KMS-11 (cell line): ENCODE results near the gene MT1A.

ENCODE experiments used
- H2AFZ ChIP-seq: fragments of 200-600 bp; sonication (generic); 2 replicates; pipeline ENCODE4 v1.6.1; 2016; ENCODE audit warnings: antibody characterized with exemption, mixed run types, low read depth
- H3K27ac ChIP-seq: fragments of 200-600 bp; sonication (generic); 2 replicates; pipeline ENCODE4 v1.6.1; 2016; ENCODE audit warnings: mild to moderate bottlenecking, mixed run types
- H3K27me3 ChIP-seq: fragments of 200-600 bp; sonication (generic); 2 replicates; pipeline ENCODE4 v1.6.1; 2017; ENCODE audit warnings: mild to moderate bottlenecking, low read depth, mixed run types, moderate library complexity; ENCODE audit not compliant: insufficient read depth
- H3K36me3 ChIP-seq: fragments of 200-600 bp; sonication (generic); 2 replicates; pipeline ENCODE4 v1.6.1; 2017; ENCODE audit warnings: mild to moderate bottlenecking, mixed run types; ENCODE audit not compliant: insufficient read depth
- H3K4me1 ChIP-seq: fragments of 200-600 bp; sonication (generic); 2 replicates; pipeline ENCODE4 v1.6.1; 2016; ENCODE audit warnings: mild to moderate bottlenecking, low read depth, mixed run types; ENCODE audit not compliant: poor library complexity, severe bottlenecking
- H3K4me2 ChIP-seq: fragments of 200-600 bp; sonication (generic); 2 replicates; pipeline ENCODE4 v1.7.0; 2016; ENCODE audit warnings: mild to moderate bottlenecking, mixed run types
- H3K4me3 ChIP-seq: fragments of 200-600 bp; sonication (generic); IDR thresholded peaks from 2 replicates; pipeline ENCODE4 v1.6.1; 2017; ENCODE audit warnings: low read depth, low read length, mixed read lengths; ENCODE audit not compliant: insufficient read depth
- H3K79me2 ChIP-seq: fragments of 200-600 bp; sonication (generic); 2 replicates; pipeline ENCODE4 v1.6.1; 2016; ENCODE audit warnings: low read depth, mixed run types; ENCODE audit not compliant: insufficient read depth
- H3K9ac ChIP-seq: fragments of 200-600 bp; sonication (generic); 2 replicates; pipeline ENCODE4 v1.6.1; 2016; ENCODE audit warnings: mild to moderate bottlenecking, mixed run types
- H4K20me1 ChIP-seq: fragments of 200-600 bp; sonication (generic); 2 replicates; pipeline ENCODE4 v1.6.1; 2016; ENCODE audit warnings: mild to moderate bottlenecking, mixed run types; ENCODE audit not compliant: insufficient read depth
- CTCF ChIP-seq: fragments of 200-600 bp; sonication (generic); conservative IDR thresholded peaks from 2 replicates; pipeline ENCODE4 v1.6.1; 2017; ENCODE audit warnings: low read depth, mild to moderate bottlenecking, antibody characterized with exemption, low read length, moderate library complexity, mixed read lengths

The MT1A gene

GRCh38 chr16:56640076-56640475 is 1.6 kb downstream of the MT1A start:
- H4K20me1 ChIP-seq: no peaks in the 10 kb centered on the region
- peaks cover 3% of the 10 kb centered on the region; the same call in 1 of the 2 replicates for H3K27me3 ChIP-seq

DNA sequence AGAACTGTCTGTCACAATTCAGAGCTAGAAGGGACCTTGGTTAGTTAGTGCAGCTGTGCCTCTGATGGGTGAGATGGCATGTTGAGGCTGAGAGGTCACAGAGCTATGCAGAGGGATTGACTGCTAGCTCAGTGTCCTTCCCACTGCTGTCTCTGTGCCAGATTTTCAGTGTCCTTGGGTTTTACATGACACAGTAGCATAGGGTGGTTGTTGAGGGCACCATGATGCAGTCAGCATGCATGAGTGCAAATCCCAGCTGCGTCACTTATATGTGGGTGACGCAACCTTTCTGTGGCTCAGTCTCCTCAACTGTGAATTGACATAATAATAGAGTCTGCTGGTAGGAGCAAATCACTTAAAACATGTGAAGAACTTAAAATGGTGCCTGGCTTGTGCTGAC is 2.7 kb downstream of the MT1A start:
- H3K9ac ChIP-seq: no peak overlapping the region
- no peaks in the 10 kb centered on the region for H3K27me3 ChIP-seq
- no peak for TF ChIP-seq CTCF

More at GRCh38 chr16:56640076-56640475, 1.6 kb downstream of the MT1A start:
- TF ChIP-seq CTCF: no peak
- Histone ChIP-seq H3K27ac (no peak overlapping the region), H3K9ac (no peak overlapping the region), H3K4me2 (no peak overlapping the region), H2AFZ (no peak overlapping the region), H3K79me2 (no peaks in the 10 kb centered on the region), H3K36me3 (no peaks in the 10 kb centered on the region), H3K4me3 (no peak overlapping the region), H3K4me1 (peaks cover 7% of the 10 kb centered on the region)

GRCh38 chr16:56643080-56643778 is 4.8 kb downstream of the MT1A start:
- Histone ChIP-seq H3K4me1 (peaks cover 7% of the 10 kb centered on the region), H3K4me2 (peak overlapping the region; percentile 57), H3K27ac (no peak overlapping the region), H3K79me2 (no peaks in the 10 kb centered on the region), H3K9ac (no peak overlapping the region; the same call in 1 of the 2 replicates), H3K36me3 (no peaks in the 10 kb centered on the region), H4K20me1 (no peaks in the 10 kb centered on the region), H3K27me3 (no peaks in the 10 kb centered on the region), H2AFZ (peak overlapping the region; percentile 68), H3K4me3 (no peak overlapping the region)
- TF ChIP-seq CTCF: no peak

More for the DNA sequence above, 2.7 kb downstream of the MT1A start:
- H3K36me3 ChIP-seq: no peaks in the 10 kb centered on the region
- H2AFZ ChIP-seq: no peak overlapping the region
- no peaks in the 10 kb centered on the region for H3K79me2 ChIP-seq
- no peak overlapping the region for H3K27ac ChIP-seq
- no peak overlapping the region for H3K4me2 ChIP-seq
- peaks cover 7% of the 10 kb centered on the region for H3K4me1 ChIP-seq
- H4K20me1 ChIP-seq: no peaks in the 10 kb centered on the region
- H3K4me3 ChIP-seq: no peak overlapping the region

GRCh38 chr16:56643833-56644232 is 5.4 kb downstream of the MT1A start:
- no peaks in the 10 kb centered on the region for H4K20me1 ChIP-seq
- no peak overlapping the region for H3K4me3 ChIP-seq
- peak overlapping the region; percentile 57; the same call in 1 of the 2 replicates for H3K4me2 ChIP-seq
- no peak overlapping the region for H3K27ac ChIP-seq
- H3K9ac ChIP-seq: no peak overlapping the region
- H2AFZ ChIP-seq: peak overlapping the region; percentile 68
- 0 out of 2 replicates have a peak, but pooled peaks have one; percentile 8 for TF ChIP-seq CTCF
- peaks cover 7% of the 10 kb centered on the region for H3K4me1 ChIP-seq
- H3K27me3 ChIP-seq: no peaks in the 10 kb centered on the region
- H3K36me3 ChIP-seq: no peaks in the 10 kb centered on the region
- H3K79me2 ChIP-seq: no peaks in the 10 kb centered on the region
